Testis (tissue), 3 donors: Measurements from ENCODE around the gene CDK5RAP2. TPM values are rescaled to one million over a fixed set of nuclear protein-coding genes. Genes with fewer than 3 reads are reported as not detected.

ENCODE experiments used
- DNase-seq: peaks from one replicate; pipeline ENCODE4 v3.0.0-alpha.2; 2019
- H3K27ac ChIP-seq, 2 donors: fragments of 200-600 bp; sonication (generic); one replicate each; pipeline ENCODE4 v1.5.1; 2019
- H3K27me3 ChIP-seq: fragments of 200-600 bp; sonication (generic); one replicate; pipeline ENCODE4 v1.5.1; 2019
- H3K36me3 ChIP-seq: fragments of 200-600 bp; sonication (generic); one replicate; pipeline ENCODE4 v1.5.1; 2017; ENCODE audit warnings: low read depth; ENCODE audit errors: missing control alignments
- H3K4me1 ChIP-seq: fragments of 200-600 bp; sonication (generic); one replicate; pipeline ENCODE4 v1.5.1; 2019
- H3K4me3 ChIP-seq, 2 donors: fragments of 200-600 bp; sonication (generic); one replicate each; pipeline ENCODE4 v1.5.1; 2017 to 2019
- H3K9me3 ChIP-seq: fragments of 200-600 bp; sonication (generic); one replicate; pipeline ENCODE4 v1.5.1; 2017
- CTCF ChIP-seq, 3 experiments: fragments of 450-650 bp in 2 of 3; fragments of 200-600 bp in 1 of 3; sonication (generic) in 1 of 3; IDR thresholded peaks; one replicate each; pipeline ENCODE4 v1.5.1; 2016 to 2019; ENCODE audit warnings: antibody characterized with exemption in 3 of 3, mild to moderate bottlenecking in 2 of 3, moderate library complexity in 1 of 3
- POLR2A ChIP-seq: fragments of 450-650 bp; IDR thresholded peaks from one replicate; pipeline ENCODE4 v1.6.1; 2017; ENCODE audit warnings: antibody characterized with exemption, mild to moderate bottlenecking, moderate library complexity
- WGBS, 2 donors: methylation state at CpG; one replicate each; pipeline ENCODE4 v1.1.5; 2018; 5-methylcytosine and 5-hydroxymethylcytosine counted together
- intact Hi-C: fragments of 100-400 bp; cut with DNase I; formaldehyde crosslinking; loops from one replicate; pipeline ENCODE4 v1.15.1; 2023; ENCODE audit warnings: low total_unique reads
- polyA plus RNA-seq: library from polyadenylated mRNA; stranded (reverse); fragments of 350-450 nt; fragmentation: Illumina TruSeq; extraction: RNeasy Lipid Tissue Mini Kit (QIAGEN cat#74804); gene quantifications from one replicate; pipeline ENCODE4 v1.2.3, GENCODE V29; 2014; ENCODE audit warnings: low read depth, low replicate concordance; ENCODE audit not compliant: insufficient read depth
- total RNA-seq, 2 donors: library from RNA; depleted of rRNA; stranded (reverse); fragments of >200 nt; gene quantifications; one replicate each; pipeline ENCODE4 v1.2.3, GENCODE V29; 2016

Gene CDK5RAP2
- total and polyA plus RNA-seq, 3 donors from 2014 or later, result 64.9 to 80.5 (median 76.1) TPM

- intact Hi-C loops, result no loop called here
- Histone ChIP-seq H3K4me3 (no peak overlapping the region), H3K4me1 (no peaks in the 10 kb centered on the region), H3K27ac (no peak overlapping the region), H3K9me3 (no peaks in the 10 kb centered on the region), H3K36me3 (no peaks in the 10 kb centered on the region), H3K27me3 (no peaks in the 10 kb centered on the region)
- TF ChIP-seq POLR2A, result no peak
- TF ChIP-seq CTCF (IDR thresholded peaks at IDR 0.05), result no peak
- no peak for DNase-seq
- WGBS, 2 donors, result 89 to 94% methylated on average over 2 of the region's 2 CpGs
These were observed 130.4 kb downstream of the CDK5RAP2 start for GRCh38 chr9:120449566-120449965.

GRCh38 chr9:120447959-120448500, 131.9 kb downstream of the CDK5RAP2 start:
- Histone ChIP-seq H3K9me3 (no peaks in the 10 kb centered on the region), H3K4me1 (peaks cover 8% of the 10 kb centered on the region), H3K27me3 (no peaks in the 10 kb centered on the region), H3K36me3 (no peaks in the 10 kb centered on the region), H3K4me3 (no peak overlapping the region), H3K27ac (no peak overlapping the region)
- no peak for DNase-seq
- 91 to 96% methylated on average over 9 of the region's 9 CpGs for WGBS, 2 donors
- TF ChIP-seq CTCF (IDR thresholded peaks at IDR 0.05), result no peak
- TF ChIP-seq POLR2A, result no peak
- intact Hi-C loops, result no loop called here

- H3K36me3 ChIP-seq, result no peaks in the 10 kb centered on the region
- DNase-seq, result no peak
- H3K9me3 ChIP-seq, result no peaks in the 10 kb centered on the region
- H3K4me3 ChIP-seq, result no peak overlapping the region
- 86 to 96% methylated on average over 4 of the region's 4 CpGs for WGBS, 2 donors
- H3K27me3 ChIP-seq, result no peaks in the 10 kb centered on the region
- H3K27ac ChIP-seq, result no peak overlapping the region
- TF ChIP-seq POLR2A (no peak), CTCF (IDR thresholded peaks at IDR 0.05) (no peak)
- H3K4me1 ChIP-seq, result peaks cover 8% of the 10 kb centered on the region
- intact Hi-C loops, result no loop called here
These were observed 133.3 kb downstream of the CDK5RAP2 start for GRCh38 chr9:120446671-120447070.

GRCh38 chr9:120443976-120444375, 136.0 kb downstream of the CDK5RAP2 start:
- DNase-seq, result no peak
- Histone ChIP-seq H3K4me1 (peaks cover 8% of the 10 kb centered on the region), H3K4me3 (no peak overlapping the region), H3K27ac (no peak overlapping the region), H3K9me3 (no peaks in the 10 kb centered on the region), H3K36me3 (no peaks in the 10 kb centered on the region), H3K27me3 (no peaks in the 10 kb centered on the region)
- WGBS, 2 donors, result 76 to 87% methylated on average over 3 of the region's 3 CpGs
- no peak for TF ChIP-seq CTCF (IDR thresholded peaks at IDR 0.05)
- TF ChIP-seq POLR2A, result no peak
- intact Hi-C loops, result no loop called here

- Histone ChIP-seq H3K36me3 (no peaks in the 10 kb centered on the region), H3K4me3 (no peak overlapping the region), H3K4me1 (peaks cover 8% of the 10 kb centered on the region), H3K27ac (no peak overlapping the region), H3K27me3 (no peaks in the 10 kb centered on the region), H3K9me3 (no peaks in the 10 kb centered on the region)
- WGBS, 2 donors, result 38 to 40% methylated on average over 2 of the region's 2 CpGs
- intact Hi-C loops, result no loop called here
- DNase-seq, result no peak
- TF ChIP-seq CTCF (IDR thresholded peaks at IDR 0.05) (no peak), POLR2A (no peak)
These were observed 136.5 kb downstream of the CDK5RAP2 start for GRCh38 chr9:120443489-120443888.
